ENCODE measurements around the gene ZNF687. TPM values are rescaled to one million over a fixed set of nuclear protein-coding genes. Genes with fewer than 3 reads are reported as not detected.

ZNF687 gene
- total RNA-seq, 3 donors from 2014 or later = 22.6 to 31.8 (median 29.7) TPM

DNA sequence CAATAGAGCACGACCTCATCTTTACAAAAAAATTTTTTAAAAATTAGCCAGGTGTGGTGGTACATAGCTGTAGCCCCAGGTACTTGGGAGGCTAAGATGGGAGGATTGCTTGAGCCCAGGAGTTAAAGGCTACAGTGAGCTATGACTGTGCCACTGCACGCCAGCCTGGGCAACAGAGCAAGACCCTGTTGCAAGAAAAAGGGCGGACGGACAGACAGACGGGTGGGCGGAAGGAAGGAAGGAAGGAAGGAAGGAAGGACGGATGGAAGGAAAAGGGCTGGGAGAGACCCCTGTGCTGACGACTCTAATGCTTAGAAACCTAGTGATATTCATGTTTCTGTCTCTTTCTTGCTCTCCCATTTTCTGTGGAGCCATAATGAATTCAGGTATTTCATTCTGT, 30.7 kb downstream of the ZNF687 start:
- H3K4me3 ChIP-seq = no peak overlapping the region
- peaks cover 6% of the 10 kb centered on the region for H3K36me3 ChIP-seq (ENCODE audit: low read depth)
- H3K9me3 ChIP-seq = no peaks in the 10 kb centered on the region
- ATAC-seq (no peak), DNase-seq (no peak)
- peaks cover 7% of the 10 kb centered on the region for H3K4me1 ChIP-seq (ENCODE audit: low read depth)
- TF ChIP-seq CTCF (IDR thresholded peaks at IDR 0.05) = no peak
- intact Hi-C loops (cut with DNase I, micrococcal nuclease) = no loop called here

DNA sequence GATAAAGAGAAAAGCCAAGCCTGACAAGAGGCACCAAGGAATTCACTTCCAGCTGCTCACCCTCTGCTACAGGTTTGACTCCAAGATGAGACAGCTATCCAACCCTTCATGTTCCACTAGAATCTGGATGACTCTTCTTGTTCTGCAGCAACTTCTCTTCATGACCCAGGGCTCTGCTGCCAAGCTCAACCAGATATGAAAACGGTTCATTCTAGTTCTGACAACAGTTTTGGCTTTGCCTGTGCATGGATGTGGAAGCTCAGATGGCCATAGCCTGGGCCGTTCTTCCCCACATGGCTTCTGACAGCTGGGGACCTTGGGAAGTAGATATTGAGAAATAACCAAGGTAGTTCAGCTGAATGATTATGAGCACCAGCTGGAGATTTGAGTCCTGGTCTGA, 31.4 kb downstream of the ZNF687 start:
- intact Hi-C loops (cut with DNase I, micrococcal nuclease) = no loop called here
- Histone ChIP-seq H3K36me3 (ENCODE audit: low read depth) (peaks cover 6% of the 10 kb centered on the region), H3K9me3 (no peaks in the 10 kb centered on the region), H3K4me1 (ENCODE audit: low read depth) (peaks cover 7% of the 10 kb centered on the region), H3K4me3 (no peak overlapping the region)
- no peak for DNase-seq
- no peak for ATAC-seq
- no peak for TF ChIP-seq CTCF (IDR thresholded peaks at IDR 0.05)

DNA sequence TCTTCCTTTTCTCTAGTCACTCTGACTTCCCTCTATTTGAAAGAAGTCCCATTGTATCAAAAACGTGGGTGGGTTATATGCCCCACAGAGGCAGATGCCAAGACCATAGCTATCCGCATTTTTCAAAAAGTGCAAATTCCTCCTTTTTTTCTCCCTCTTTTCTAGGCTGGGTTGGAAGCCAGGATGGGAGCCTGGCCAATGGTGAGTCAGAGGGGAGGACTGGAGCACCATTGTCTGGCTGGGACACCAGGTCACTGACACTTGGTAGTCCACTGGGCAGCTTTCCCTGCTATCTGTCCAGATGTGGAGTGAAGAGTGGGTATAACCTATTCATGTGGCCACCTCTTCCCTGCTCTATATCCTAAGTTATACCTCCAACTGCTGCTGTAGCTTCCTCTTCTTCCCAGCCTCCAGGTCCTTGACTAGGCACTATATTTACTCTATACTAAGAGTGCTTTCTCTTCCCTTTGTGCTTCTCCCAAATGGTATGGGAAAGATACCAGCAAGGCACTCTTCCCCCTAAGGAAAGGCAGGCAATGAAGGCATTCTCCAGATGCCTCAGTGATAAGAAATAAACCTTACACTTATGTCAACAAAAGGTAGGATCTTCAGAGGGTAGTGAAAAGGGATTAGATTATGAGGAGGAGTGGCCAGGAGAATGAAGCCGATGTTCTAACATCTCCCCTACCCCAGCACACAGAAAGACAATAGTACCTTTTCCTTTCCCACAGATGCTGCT, 32.2 kb downstream of the ZNF687 start:
- no peak for TF ChIP-seq CTCF (IDR thresholded peaks at IDR 0.05)
- intact Hi-C loops (cut with DNase I, micrococcal nuclease) = no loop called here
- ATAC-seq (peak; percentile 19), DNase-seq (peak; percentile 38 to 63 (median 52))
- H3K9me3 ChIP-seq = no peaks in the 10 kb centered on the region
- peaks cover 6% of the 10 kb centered on the region for H3K36me3 ChIP-seq (ENCODE audit: low read depth)
- H3K4me1 ChIP-seq (ENCODE audit: low read depth) = peaks cover 7% of the 10 kb centered on the region
- H3K4me3 ChIP-seq = no peak overlapping the region

- H3K4me1 ChIP-seq (ENCODE audit: low read depth) = peaks cover 7% of the 10 kb centered on the region
- no peak for TF ChIP-seq CTCF (IDR thresholded peaks at IDR 0.05)
- DNase-seq = no peak
- intact Hi-C loops (cut with DNase I, micrococcal nuclease) = no loop called here
- H3K4me3 ChIP-seq = no peak overlapping the region
- H3K9me3 ChIP-seq = no peaks in the 10 kb centered on the region
- no peak for ATAC-seq
- peaks cover 6% of the 10 kb centered on the region for H3K36me3 ChIP-seq (ENCODE audit: low read depth)
Measured at GRCh38 chr1:151315565-151316235, 33.6 kb downstream of the ZNF687 start.

GRCh38 chr1:151318975-151319374, 36.9 kb downstream of the ZNF687 start:
- no peak for TF ChIP-seq CTCF (IDR thresholded peaks at IDR 0.05)
- no peaks in the 10 kb centered on the region for H3K9me3 ChIP-seq
- H3K4me1 ChIP-seq (ENCODE audit: low read depth) = no peaks in the 10 kb centered on the region
- no peak for ATAC-seq
- intact Hi-C loops (cut with DNase I, micrococcal nuclease) = no loop called here
- peaks cover 6% of the 10 kb centered on the region for H3K36me3 ChIP-seq (ENCODE audit: low read depth)
- no peak for DNase-seq
- H3K4me3 ChIP-seq = no peak overlapping the region
